Stomach smooth muscle (tissue), 2 donors: ENCODE measurements around the gene FASTKD2.

Experiments
- H3K27ac ChIP-seq: one replicate; pipeline ENCODE4 v1.7.0; 2013; ENCODE audit warnings: mild to moderate bottlenecking, low read length, inconsistent platforms
- H3K27me3 ChIP-seq, 2 donors: one replicate each; pipeline ENCODE4 v1.7.0; 2013; ENCODE audit warnings: low read length in 2 of 2; ENCODE audit not compliant: insufficient read depth in 2 of 2, control insufficient read depth in 1 of 2
- H3K36me3 ChIP-seq, 2 donors: one replicate each; pipeline ENCODE4 v1.7.0; 2013; ENCODE audit warnings: low read length in 2 of 2; ENCODE audit not compliant: control insufficient read depth in 2 of 2, insufficient read depth in 2 of 2
- H3K4me1 ChIP-seq: one replicate; pipeline ENCODE4 v1.7.0; 2013; ENCODE audit warnings: low read length; ENCODE audit not compliant: control insufficient read depth, insufficient read depth
- H3K4me3 ChIP-seq, 2 donors: one replicate each; pipeline ENCODE4 v1.7.0; 2013; ENCODE audit warnings: low read length in 2 of 2
- H3K9ac ChIP-seq, 2 donors: one replicate each; pipeline ENCODE4 v1.7.0; 2013; ENCODE audit warnings: low read length in 2 of 2, mild to moderate bottlenecking in 1 of 2
- H3K9me3 ChIP-seq, 2 donors: one replicate each; pipeline ENCODE4 v1.7.0; 2013; ENCODE audit warnings: low read length in 2 of 2; ENCODE audit not compliant: control insufficient read depth in 2 of 2
- donor health status: healthy.
- donor health status: Pancreatic carcinoma.

Gene FASTKD2

GRCh38 chr2:206838690-206839089 is 73.3 kb downstream of the FASTKD2 start:
- Histone ChIP-seq H3K4me1 (no peaks in the 10 kb centered on the region), H3K9me3 (peaks cover under 1 to 6% of the 10 kb centered on the region in 2 donors), H3K9ac (no peak overlapping the region), H3K4me3 (no peak overlapping the region), H3K27me3 (no peaks in the 10 kb centered on the region), H3K36me3 (no peaks in the 10 kb centered on the region), H3K27ac (no peak overlapping the region)

- H3K27me3 ChIP-seq, result no peaks in the 10 kb centered on the region
- H3K9me3 ChIP-seq, result no peaks in the 10 kb centered on the region
- H3K4me1 ChIP-seq, result no peaks in the 10 kb centered on the region
- H3K4me3 ChIP-seq, result no peak overlapping the region
- no peaks in the 10 kb centered on the region for H3K36me3 ChIP-seq
- H3K27ac ChIP-seq, result no peak overlapping the region
- H3K9ac ChIP-seq, result no peak overlapping the region
Measured at GRCh38 chr2:206840999-206841398, 75.6 kb downstream of the FASTKD2 start.
